BLaER1 treated with 17β-estradiol and CSF1 and Interleukin-3, amounts not matched to agents 10 nM and 100 nM (cell line): ENCODE results near the gene CCDC106.

Experiments used
- H3K27ac ChIP-seq, 11 experiments: shearing (Covaris generic); formaldehyde crosslinking; 2 replicates each; pipeline ENCODE4 v1.8.1; 2022
- H3K27me3 ChIP-seq, 11 experiments: shearing (Covaris generic); formaldehyde crosslinking; 2 replicates each; pipeline ENCODE4 v1.8.1; 2022
- H3K36me3 ChIP-seq, 11 experiments: shearing (Covaris generic); formaldehyde crosslinking; 2 replicates each; pipeline ENCODE4 v1.8.1; 2022
- H3K4me1 ChIP-seq, 10 experiments: shearing (Covaris generic); formaldehyde crosslinking; 2 replicates each; pipeline ENCODE4 v1.8.1; 2022
- H3K4me2 ChIP-seq, 11 experiments: shearing (Covaris generic); formaldehyde crosslinking; 2 replicates each; pipeline ENCODE4 v1.8.1; 2022
- H3K4me3 ChIP-seq, 10 experiments: shearing (Covaris generic); formaldehyde crosslinking; 2 replicates each; pipeline ENCODE4 v1.8.1; 2022
- H3K9ac ChIP-seq, 11 experiments: shearing (Covaris generic); formaldehyde crosslinking; 2 replicates each; pipeline ENCODE4 v1.8.1; 2022
- H3K9me3 ChIP-seq, 11 experiments: shearing (Covaris generic); formaldehyde crosslinking; replicated peaks in 1 of 11; 2 replicates each; pipeline ENCODE4 v1.8.1; 2022
- H4K20me1 ChIP-seq, 11 experiments: shearing (Covaris generic); formaldehyde crosslinking; 2 replicates each; pipeline ENCODE4 v1.8.1; 2022
- Cebpa-rat ChIP-seq, 11 experiments: shearing (Covaris generic); IDR thresholded peaks; 2 replicates each; pipeline ENCODE4 v1.8.1; 2022

The CCDC106 gene

DNA sequence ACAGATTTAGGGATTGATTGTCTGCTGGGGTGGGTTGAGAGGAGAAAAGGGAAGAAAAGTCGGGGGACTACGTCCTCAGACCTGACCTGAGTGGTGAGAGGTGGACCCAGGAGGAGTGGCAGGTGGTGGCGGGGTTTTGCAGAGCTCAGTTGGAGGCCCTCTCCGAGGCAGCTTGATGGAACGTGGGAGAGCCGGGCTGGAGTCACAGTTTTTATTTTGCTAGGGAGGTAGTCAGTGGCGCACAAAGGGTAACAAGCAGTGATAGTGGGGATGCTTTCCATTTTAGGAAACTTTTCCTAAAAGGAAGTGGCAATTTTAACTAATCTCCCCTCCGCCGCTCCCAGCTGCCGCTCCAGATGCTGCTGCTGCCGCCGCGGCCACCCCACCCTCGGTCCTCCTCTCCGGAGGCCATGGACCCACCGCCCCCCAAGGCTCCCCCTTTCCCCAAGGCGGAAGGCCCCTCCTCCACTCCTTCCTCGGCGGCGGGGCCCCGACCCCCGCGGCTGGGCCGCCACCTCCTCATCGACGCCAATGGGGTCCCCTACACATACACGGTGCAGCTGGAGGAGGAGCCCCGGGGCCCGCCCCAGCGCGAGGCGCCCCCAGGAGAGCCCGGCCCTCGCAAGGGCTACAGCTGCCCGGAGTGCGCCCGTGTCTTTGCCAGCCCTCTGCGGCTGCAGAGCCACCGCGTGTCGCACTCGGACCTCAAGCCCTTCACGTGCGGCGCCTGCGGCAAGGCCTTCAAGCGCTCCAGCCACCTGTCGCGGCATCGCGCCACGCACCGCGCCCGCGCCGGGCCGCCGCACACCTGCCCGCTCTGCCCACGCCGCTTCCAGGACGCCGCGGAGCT, 5.6 kb upstream of the CCDC106 start:
- Histone ChIP-seq H3K27me3 (no peaks in the 10 kb centered on the region), H3K4me3 (peak overlapping the region; percentile 78 to 91 (median 87)), H3K9ac (peak overlapping the region; percentile 83 to 97 (median 89)), H3K4me2 (peak overlapping the region; percentile 95 to 100 (median 100)), H3K9me3 (no peaks in the 10 kb centered on the region), H4K20me1 (peaks cover 0 to 43% (median 21%) of the 10 kb centered on the region in 11 experiments; a peak in 16 of 22 replicates), H3K36me3 (peaks cover 22 to 42% (median 30%) of the 10 kb centered on the region in 11 experiments), H3K4me1 (peaks cover 62 to 79% (median 72%) of the 10 kb centered on the region in 10 experiments), H3K27ac (peak overlapping the region; percentile 50 to 92 (median 86); a peak in 20 of 22 replicates)
- no peak for TF ChIP-seq Cebpa-rat (IDR thresholded peaks at IDR 0.05)

DNA sequence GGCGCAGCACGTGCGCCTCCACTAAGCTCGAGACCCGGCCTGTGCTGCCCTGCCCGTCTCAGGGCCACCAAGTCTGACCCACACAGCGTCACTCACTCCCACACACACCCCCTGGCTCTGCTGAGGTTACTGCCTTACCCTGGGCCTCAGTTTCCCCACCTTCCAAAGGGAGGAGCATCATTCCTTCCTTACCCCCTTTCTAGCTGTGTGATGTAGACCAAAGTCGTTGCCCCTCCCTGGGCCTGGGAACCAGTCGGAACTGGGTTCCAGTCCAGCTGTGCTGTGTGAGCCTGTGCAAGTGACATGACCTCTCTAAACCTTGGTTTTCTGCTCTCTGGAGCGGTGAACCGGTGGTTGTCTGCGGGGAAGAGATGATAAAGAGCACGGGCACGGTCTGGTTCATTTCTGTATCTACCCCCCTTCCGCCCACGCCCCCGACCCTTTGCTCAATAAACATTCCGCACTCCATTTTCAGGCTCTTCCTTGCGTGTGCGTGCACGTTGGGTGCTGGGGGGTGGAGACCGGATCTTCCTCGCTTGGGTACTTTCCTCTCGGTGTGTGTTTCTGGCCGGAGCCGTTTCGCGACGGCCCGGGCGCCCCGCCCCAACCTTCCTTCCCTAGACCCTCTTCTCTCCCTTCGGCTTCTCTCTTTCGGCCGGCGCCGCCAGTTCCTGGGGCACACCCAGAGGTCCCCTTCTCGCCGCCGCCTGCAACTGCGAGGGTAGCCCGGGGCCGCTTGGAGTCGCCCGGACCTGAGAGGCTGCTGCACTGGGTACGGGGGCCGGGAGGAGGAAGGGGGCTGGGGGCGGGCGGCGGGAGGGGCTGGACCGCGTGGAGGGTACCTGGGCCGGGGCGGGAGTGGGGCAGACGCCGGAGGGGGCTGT, 4.8 kb upstream of the CCDC106 start, which contains the start of gene ZNF581:
TSS of gene ZNF581 (plus strand) at position 647 of the 884 bp plus-strand sequence. CDS start 923 bp downstream, outside the sequence.
- H3K4me1 ChIP-seq = peaks cover 61 to 75% (median 68%) of the 10 kb centered on the region in 10 experiments
- peak in 1 of 11 experiments; percentile 47; a peak in 1 of 22 replicates for TF ChIP-seq Cebpa-rat (IDR thresholded peaks at IDR 0.05)
- peak within 1 kb of the TSS; percentile 95 to 100 (median 100) for H3K4me2 ChIP-seq
- H3K9ac ChIP-seq = peak within 1 kb of the TSS; percentile 83 to 97 (median 89)
- peak within 1 kb of the TSS; percentile 78 to 91 (median 87) for H3K4me3 ChIP-seq
- H3K27ac ChIP-seq = peak within 1 kb of the TSS; percentile 50 to 92 (median 86); a peak in 21 of 22 replicates
- no peaks in the 10 kb centered on the region for H3K27me3 ChIP-seq
- H4K20me1 ChIP-seq = peaks cover 0 to 46% (median 23%) of the 10 kb centered on the region in 11 experiments; a peak in 16 of 22 replicates
- no peaks in the 10 kb centered on the region for H3K9me3 ChIP-seq
- H3K36me3 ChIP-seq = peaks cover 20 to 35% (median 27%) of the 10 kb centered on the region in 11 experiments

DNA sequence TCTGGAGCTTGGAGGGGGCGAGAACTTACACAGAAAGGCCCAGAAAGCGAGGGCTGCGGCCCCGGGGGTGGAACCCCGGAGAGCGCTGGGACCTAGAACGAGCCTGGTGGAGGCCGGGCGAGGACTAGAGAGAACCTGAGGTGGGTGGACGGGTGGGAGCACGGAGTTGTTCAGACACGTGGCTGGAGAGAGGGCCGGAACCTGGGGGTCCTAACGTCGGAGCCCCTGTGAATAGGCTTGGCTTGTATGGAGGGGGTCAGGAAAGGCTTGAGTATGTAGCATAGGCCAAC, 4.2 kb upstream of the CCDC106 start:
- no peaks in the 10 kb centered on the region for H3K27me3 ChIP-seq
- H3K9ac ChIP-seq = peak overlapping the region; percentile 83 to 97 (median 89)
- H3K9me3 ChIP-seq = no peaks in the 10 kb centered on the region
- H3K27ac ChIP-seq = peak overlapping the region; percentile 35 to 92 (median 86); a peak in 20 of 22 replicates
- peaks cover 15 to 30% (median 21%) of the 10 kb centered on the region in 11 experiments for H3K36me3 ChIP-seq
- TF ChIP-seq Cebpa-rat (IDR thresholded peaks at IDR 0.05) = no peak
- peaks cover 0 to 46% (median 23%) of the 10 kb centered on the region in 11 experiments; a peak in 16 of 22 replicates for H4K20me1 ChIP-seq
- H3K4me3 ChIP-seq = peak overlapping the region; percentile 78 to 91 (median 87)
- peaks cover 62 to 74% (median 71%) of the 10 kb centered on the region in 10 experiments for H3K4me1 ChIP-seq
- peak overlapping the region; percentile 95 to 100 (median 99) for H3K4me2 ChIP-seq

- Histone ChIP-seq H4K20me1 (peaks cover 0 to 46% (median 23%) of the 10 kb centered on the region in 11 experiments; a peak in 16 of 22 replicates), H3K36me3 (peaks cover 15 to 30% (median 21%) of the 10 kb centered on the region in 11 experiments), H3K4me3 (peak overlapping the region; percentile 78 to 91 (median 87)), H3K9ac (peak overlapping the region; percentile 83 to 97 (median 89)), H3K4me1 (peaks cover 62 to 74% (median 72%) of the 10 kb centered on the region in 10 experiments), H3K4me2 (peak overlapping the region; percentile 95 to 100 (median 99)), H3K27me3 (no peaks in the 10 kb centered on the region), H3K9me3 (no peaks in the 10 kb centered on the region), H3K27ac (peak overlapping the region; percentile 35 to 92 (median 86); a peak in 21 of 22 replicates)
- no peak for TF ChIP-seq Cebpa-rat (IDR thresholded peaks at IDR 0.05)
Observed at GRCh38 chr19:55644191-55644833, 3.7 kb upstream of the CCDC106 start.

GRCh38 chr19:55644842-55645511, 3.0 kb upstream of the CCDC106 start:
- Histone ChIP-seq H3K4me3 (peak overlapping the region; percentile 78 to 91 (median 87)), H3K9me3 (no peaks in the 10 kb centered on the region), H3K36me3 (peaks cover 15 to 32% (median 21%) of the 10 kb centered on the region in 11 experiments), H4K20me1 (peaks cover 0 to 46% (median 23%) of the 10 kb centered on the region in 11 experiments; a peak in 16 of 22 replicates), H3K27ac (peak overlapping the region in 9 of 11 experiments; percentile 59 to 92 (median 86); a peak in 13 of 22 replicates), H3K27me3 (no peaks in the 10 kb centered on the region), H3K9ac (peak overlapping the region; percentile 83 to 97 (median 89)), H3K4me2 (peak overlapping the region; percentile 95 to 100 (median 99)), H3K4me1 (peaks cover 62 to 73% (median 71%) of the 10 kb centered on the region in 10 experiments)
- no peak for TF ChIP-seq Cebpa-rat (IDR thresholded peaks at IDR 0.05)

DNA sequence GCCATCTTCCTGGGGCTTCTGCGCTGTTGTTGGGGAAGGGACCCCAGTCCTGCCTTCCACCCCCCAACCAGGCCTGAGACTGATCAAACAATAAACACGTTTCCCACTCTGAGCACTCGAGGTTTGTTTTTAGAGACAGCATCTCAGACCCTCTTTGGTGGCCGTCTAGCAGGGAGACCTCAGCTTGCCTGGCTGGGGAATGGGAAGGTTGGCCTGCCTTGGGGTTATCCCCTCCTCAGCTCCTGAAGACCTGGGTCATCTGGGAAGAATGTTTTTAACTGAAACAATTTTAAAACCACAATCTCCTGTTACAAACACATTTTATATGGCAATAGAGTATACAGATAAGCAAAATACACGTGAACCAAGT, 2.5 kb upstream of the CCDC106 start:
- Histone ChIP-seq H3K4me3 (peak overlapping the region; percentile 78 to 91 (median 87)), H3K9ac (peak overlapping the region; percentile 83 to 97 (median 89); a peak in 20 of 22 replicates)

GRCh38 chr19:55646889-55647731, 902 bp upstream of the CCDC106 start:
- Histone ChIP-seq H3K4me3 (peak overlapping the region; percentile 74 to 79 (median 76)), H4K20me1 (peaks cover 0 to 45% (median 23%) of the 10 kb centered on the region in 11 experiments; a peak in 16 of 22 replicates), H3K4me2 (peak overlapping the region; percentile 93 to 100 (median 98)), H3K9ac (peak overlapping the region; percentile 86 to 95 (median 88)), H3K9me3 (no peaks in the 10 kb centered on the region), H3K27me3 (no peaks in the 10 kb centered on the region), H3K4me1 (peaks cover 61 to 75% (median 67%) of the 10 kb centered on the region in 10 experiments), H3K27ac (peak overlapping the region; percentile 85 to 93 (median 91); a peak in 20 of 22 replicates), H3K36me3 (peaks cover 19 to 52% (median 37%) of the 10 kb centered on the region in 11 experiments)
- TF ChIP-seq Cebpa-rat (IDR thresholded peaks at IDR 0.05) = no peak

More for the DNA sequence above, 2.5 kb upstream of the CCDC106 start:
- Histone ChIP-seq H3K36me3 (peaks cover 19 to 36% (median 23%) of the 10 kb centered on the region in 11 experiments), H3K27ac (peak overlapping the region in 3 of 11 experiments; percentile 84 to 88 (median 86); a peak in 3 of 22 replicates), H3K4me1 (peaks cover 62 to 73% (median 67%) of the 10 kb centered on the region in 10 experiments), H3K9me3 (no peaks in the 10 kb centered on the region), H3K27me3 (no peaks in the 10 kb centered on the region), H4K20me1 (peaks cover 0 to 46% (median 23%) of the 10 kb centered on the region in 11 experiments; a peak in 16 of 22 replicates), H3K4me2 (peak overlapping the region; percentile 95 to 100 (median 99))
- TF ChIP-seq Cebpa-rat (IDR thresholded peaks at IDR 0.05) = no peak
